Astrocyte of the spinal cord (primary cell): Measurements from ENCODE around the gene AP3S2.

Experiments used
- DNase-seq: peaks from one replicate; pipeline ENCODE4 v3.0.0; 2011; ENCODE audit warnings: low read depth, low spot score
- H3K4me3 ChIP-seq: 2 replicates; pipeline ENCODE4 v1.5.1; 2011; ENCODE audit warnings: low read depth, mild to moderate bottlenecking, low read length, moderate library complexity
- in situ Hi-C: cut with HindIII; loops from 2 replicates; pipeline ENCODE4 v1.10.0; 2017; ENCODE audit warnings: low sequenced_read_pairs
- TF ChIP-seq, protein P1 (sequence below): IDR thresholded peaks from 2 replicates; pipeline ENCODE4 v1.5.1; 2012; ENCODE audit warnings: low read depth, mild to moderate bottlenecking, low read length, inconsistent platforms

AP3S2 gene

DNA sequence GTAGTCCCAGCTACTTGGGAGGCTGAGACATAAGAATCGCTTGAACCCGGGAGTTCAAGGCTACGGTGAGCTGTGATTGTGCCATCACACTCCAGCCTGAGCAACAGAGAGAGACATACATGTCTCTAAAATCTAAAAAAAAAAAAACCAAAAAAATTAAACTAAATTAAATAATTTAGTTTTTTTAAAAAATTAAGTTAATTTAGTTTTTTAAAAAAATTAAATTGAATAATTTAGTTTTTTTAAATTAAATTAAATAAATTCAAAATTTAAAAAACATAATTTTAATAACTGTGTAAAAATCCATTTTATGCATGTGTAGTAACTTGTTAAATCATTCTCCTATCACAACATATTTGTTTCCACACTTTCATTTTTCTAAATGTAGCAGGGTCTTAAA is 39.1 kb upstream of the AP3S2 start:
- TF ChIP-seq, protein P1, sequence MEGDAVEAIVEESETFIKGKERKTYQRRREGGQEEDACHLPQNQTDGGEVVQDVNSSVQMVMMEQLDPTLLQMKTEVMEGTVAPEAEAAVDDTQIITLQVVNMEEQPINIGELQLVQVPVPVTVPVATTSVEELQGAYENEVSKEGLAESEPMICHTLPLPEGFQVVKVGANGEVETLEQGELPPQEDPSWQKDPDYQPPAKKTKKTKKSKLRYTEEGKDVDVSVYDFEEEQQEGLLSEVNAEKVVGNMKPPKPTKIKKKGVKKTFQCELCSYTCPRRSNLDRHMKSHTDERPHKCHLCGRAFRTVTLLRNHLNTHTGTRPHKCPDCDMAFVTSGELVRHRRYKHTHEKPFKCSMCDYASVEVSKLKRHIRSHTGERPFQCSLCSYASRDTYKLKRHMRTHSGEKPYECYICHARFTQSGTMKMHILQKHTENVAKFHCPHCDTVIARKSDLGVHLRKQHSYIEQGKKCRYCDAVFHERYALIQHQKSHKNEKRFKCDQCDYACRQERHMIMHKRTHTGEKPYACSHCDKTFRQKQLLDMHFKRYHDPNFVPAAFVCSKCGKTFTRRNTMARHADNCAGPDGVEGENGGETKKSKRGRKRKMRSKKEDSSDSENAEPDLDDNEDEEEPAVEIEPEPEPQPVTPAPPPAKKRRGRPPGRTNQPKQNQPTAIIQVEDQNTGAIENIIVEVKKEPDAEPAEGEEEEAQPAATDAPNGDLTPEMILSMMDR, result no peak

DNA sequence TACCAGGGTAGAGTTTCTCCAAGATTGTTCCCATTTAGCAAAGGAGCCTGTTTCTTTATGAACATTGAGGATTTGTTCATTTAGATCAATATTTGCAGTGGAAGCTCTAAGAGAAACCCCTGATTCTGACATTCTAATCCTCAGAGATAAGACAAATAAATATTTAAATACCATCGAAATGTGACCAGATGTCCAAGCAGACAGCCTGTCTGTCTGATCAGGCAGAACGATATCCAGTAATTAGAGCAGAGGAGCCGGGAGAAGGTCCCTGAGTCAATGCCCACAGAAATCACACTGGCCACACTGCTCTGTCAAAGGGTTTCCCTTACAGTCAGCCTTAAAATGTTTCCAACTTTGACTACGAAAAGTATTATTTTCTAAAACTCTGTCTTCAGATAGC is 34.6 kb upstream of the AP3S2 start:
- no peak for DNase-seq
- no peak overlapping the region for H3K4me3 ChIP-seq
- in situ Hi-C loops, result no loop called here
- TF ChIP-seq, protein P1, result no peak

More for the DNA sequence above, 39.1 kb upstream of the AP3S2 start:
- H3K4me3 ChIP-seq, result no peak overlapping the region
- DNase-seq, result no peak
- in situ Hi-C loops, result no loop called here

DNA sequence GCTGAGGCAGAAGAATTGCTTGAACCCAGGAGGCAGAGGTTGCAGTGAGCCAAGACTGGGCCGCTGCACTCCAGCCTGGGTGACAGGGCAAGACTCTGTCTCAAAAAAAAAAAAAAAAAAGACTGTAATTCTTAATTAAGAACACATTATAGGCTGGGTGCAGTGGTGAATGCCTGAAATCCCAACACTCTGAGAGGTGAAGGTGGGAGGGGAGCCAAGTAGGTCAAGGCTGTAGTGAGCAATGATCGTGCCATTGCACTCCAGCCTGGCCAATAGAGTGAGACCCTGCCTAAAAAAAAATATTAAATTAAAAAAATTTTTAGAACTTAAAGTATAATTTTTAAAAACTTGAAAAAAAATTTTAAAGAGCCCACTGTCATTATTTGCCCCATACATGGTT is 32.4 kb upstream of the AP3S2 start:
- in situ Hi-C loops, result no loop called here
- no peak overlapping the region for H3K4me3 ChIP-seq
- TF ChIP-seq, protein P1, result no peak
- DNase-seq, result no peak

DNA sequence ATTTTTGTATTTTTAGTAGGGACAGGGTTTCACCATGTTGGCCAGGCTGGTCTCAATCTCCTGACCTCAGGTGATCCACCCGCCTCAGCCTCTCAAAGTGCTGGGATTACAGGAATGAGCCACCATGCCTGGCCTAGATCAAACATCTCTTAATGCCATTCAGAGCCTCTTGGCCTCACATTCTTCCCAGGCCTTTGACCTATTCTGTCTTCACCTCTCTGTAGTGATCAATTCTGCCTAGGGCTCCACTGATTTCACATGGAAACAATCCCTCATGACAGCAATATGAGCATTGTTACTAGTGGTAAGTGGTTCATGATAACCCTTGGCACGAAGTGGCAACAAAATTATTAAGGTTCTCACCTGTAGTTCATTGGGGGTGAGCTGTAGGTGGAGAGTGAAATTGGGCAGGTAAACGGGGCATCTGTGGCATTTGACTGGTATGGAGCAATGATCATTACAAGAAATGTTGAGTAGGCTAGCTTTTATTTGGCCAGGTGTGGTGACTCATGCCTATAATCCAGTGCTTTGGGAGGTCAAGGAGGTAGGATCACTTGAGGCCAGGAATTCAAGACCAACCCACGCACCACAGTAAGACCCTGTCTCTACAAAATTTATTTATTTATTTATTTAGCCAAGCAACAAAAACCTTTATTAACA is 23.8 kb upstream of the AP3S2 start:
- TF ChIP-seq, protein P1, result no peak
- in situ Hi-C loops, result no loop called here

DNA sequence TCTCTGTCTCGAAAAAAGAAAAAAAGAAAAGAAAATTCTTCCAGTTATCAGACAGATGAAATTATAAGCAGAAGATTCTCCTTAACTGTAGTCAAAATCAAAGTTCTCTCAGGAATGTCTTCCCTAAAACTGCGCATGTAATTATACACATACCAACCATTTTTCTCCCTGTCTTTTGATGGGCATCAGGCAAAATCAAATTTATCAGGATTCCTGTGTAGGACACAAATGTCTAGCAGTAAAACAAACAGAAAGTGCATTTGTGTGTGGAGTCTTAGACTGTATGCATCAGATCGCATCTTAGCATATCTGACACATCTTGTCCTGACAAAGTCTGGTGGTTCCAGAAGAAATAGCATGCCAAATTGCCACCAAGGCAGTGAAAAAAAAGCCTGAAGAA is 22.9 kb upstream of the AP3S2 start:
- TF ChIP-seq, protein P1, result no peak
- DNase-seq, result no peak
- in situ Hi-C loops, result no loop called here
- H3K4me3 ChIP-seq, result no peak overlapping the region

More for the DNA sequence above, 23.8 kb upstream of the AP3S2 start:
- no peak overlapping the region for H3K4me3 ChIP-seq
- DNase-seq, result no peak

DNA sequence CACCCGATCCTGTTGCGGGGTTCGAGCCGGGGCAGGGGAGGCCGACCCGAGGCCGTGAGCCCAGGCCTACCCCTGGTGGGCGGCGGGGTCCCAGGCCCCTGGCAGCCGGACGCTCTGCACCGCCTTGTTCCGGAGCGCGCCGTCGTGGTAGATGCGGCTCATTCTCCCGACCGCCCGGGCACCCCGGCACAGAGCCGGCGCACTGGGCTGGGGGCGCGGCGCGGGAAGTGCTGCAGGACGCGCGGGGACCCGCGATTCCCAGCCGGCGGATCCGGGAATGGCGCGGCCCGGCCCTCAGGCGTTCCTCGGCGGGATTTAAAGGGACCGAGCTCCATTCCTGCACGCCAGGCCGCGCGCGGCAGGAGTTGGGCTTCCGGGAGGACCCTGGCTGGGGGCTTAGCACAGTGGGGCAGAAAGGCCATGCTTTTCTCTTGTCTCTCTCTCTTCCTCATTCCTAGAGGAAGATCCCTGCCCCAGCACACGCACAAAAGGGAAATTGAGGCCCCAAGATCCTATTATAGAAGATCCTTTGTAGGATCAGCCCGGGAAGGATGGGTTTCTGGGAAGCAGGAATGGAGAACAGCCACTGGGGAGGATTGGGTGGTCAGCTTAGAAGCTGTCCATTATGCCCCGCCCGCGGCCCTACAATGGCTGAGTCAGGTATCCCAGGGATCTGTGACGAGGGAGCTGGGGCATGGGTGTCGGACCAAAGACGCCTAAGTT is 19.0 kb upstream of the AP3S2 start, which contains the start of gene ARPIN:
TSS of gene ARPIN (minus strand) at position 279 of the 723 bp plus-strand sequence. CDS start at position 162, 117 bp downstream.
- peak within 1 kb of the TSS; percentile 63 for H3K4me3 ChIP-seq
- TF ChIP-seq, protein P1, result no peak
- DNase-seq, result peak; percentile 30
- in situ Hi-C loops, result no loop called here
